Myocyte (in vitro differentiated cells): Measurements from ENCODE around the gene DOCK1. TPM values are rescaled to one million over a fixed set of nuclear protein-coding genes. Genes with fewer than 3 reads are reported as not detected.
"Not testable (repeated sequence)": the region's sequence is repeated elsewhere in the genome, so short reads cannot be mapped to it uniquely, and the experiment has no call there.

Experiments
- DNase-seq: peaks from one replicate; pipeline ENCODE4 v3.0.0-alpha.2; 2012; ENCODE audit warnings: low read depth
- total RNA-seq: library from RNA; depleted of rRNA; stranded (reverse); fragments of >200 nt; gene quantifications from 2 replicates; pipeline ENCODE4 v1.2.3, GENCODE V29; 2014

Gene DOCK1
- total RNA-seq, 1 donor from 2014 or later: 35.1 TPM

- no peak for DNase-seq
These were observed 397.9 kb downstream of the DOCK1 start for GRCh38 chr10:127303105-127303504.

GRCh38 chr10:127303746-127304145 is 398.5 kb downstream of the DOCK1 start:
- DNase-seq: no peak

DNA sequence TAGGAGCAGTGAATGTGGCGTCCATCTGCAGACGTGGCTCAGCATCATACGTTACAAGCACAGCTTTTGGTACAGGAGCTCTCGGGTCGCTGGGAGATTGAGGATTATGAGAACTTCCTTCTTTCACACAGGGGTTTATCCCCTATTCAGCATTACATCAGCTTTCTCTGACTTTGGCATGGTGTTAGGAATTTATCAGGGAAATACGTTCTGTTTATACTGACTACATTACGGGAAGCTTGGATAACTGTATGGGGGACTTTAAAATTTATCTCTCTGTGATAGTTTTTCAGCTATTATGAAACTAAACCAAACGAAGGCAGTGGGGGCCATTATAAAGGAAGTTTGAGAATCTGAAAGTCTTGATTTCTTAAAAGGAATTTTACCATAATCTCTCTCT is 401.3 kb downstream of the DOCK1 start:
- DNase-seq: no peak

GRCh38 chr10:127307338-127307737 is 402.1 kb downstream of the DOCK1 start:
- DNase-seq: no peak

DNA sequence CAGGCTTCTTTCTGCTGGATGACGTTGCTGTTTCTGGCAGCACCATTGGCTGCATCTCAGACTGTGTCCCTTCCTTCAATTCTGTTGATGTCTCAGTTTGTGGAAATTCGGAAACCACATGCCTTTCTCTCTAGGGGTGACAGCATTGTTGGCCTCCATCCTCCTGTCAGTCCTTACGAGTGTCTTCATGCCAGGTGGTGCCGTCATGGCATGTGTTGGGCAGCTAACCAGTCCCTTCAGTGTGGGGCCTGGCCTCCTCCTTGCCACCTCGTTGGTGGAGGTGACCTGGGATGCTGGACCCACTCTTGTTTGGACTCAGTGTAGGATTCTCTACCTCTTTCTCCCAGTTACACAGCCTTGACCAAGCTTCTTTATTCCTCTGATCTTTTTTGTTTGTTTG is 402.8 kb downstream of the DOCK1 start:
- DNase-seq: no peak

- DNase-seq: not testable (repeated sequence)
These were observed 404.4 kb downstream of the DOCK1 start for GRCh38 chr10:127309619-127310018.

DNA sequence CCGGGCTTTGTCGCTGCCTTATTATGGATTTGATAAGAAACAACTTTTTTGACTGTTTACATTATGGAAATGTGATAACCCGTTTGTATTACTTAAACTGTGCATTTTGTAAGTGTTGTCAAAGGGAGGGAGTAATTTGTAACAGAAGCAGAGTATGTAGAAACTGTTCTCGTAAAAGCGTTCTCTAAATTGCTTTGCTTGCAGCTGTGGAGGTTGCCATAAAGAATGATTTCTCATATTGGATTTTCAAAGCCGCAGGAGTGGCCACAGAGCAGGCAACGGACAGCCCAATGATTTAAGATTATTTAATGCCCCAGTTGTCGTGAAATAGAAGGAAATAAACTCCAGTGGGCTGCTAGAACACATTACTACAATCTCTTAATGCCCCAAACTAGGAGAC is 405.2 kb downstream of the DOCK1 start:
- DNase-seq: no peak

DNA sequence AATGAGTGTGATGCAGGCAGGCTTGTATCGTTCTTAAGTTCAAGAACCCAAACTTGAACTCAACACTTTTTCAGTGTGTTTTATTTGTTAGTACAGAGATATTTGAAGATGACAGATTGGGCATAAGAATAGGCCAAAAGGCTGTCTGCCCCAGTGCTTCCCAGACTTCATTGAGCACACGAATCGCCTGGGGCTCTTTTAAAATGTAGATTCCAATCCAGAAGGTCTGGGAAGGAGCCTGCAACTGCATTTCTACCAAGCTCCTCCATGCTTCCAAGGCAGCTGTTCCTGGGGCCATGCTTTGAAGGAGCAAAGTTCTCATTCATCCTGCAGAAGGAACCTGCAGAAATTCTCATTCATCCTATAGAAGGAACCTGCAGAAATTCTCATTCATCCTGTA is 405.7 kb downstream of the DOCK1 start:
- DNase-seq: no peak

DNA sequence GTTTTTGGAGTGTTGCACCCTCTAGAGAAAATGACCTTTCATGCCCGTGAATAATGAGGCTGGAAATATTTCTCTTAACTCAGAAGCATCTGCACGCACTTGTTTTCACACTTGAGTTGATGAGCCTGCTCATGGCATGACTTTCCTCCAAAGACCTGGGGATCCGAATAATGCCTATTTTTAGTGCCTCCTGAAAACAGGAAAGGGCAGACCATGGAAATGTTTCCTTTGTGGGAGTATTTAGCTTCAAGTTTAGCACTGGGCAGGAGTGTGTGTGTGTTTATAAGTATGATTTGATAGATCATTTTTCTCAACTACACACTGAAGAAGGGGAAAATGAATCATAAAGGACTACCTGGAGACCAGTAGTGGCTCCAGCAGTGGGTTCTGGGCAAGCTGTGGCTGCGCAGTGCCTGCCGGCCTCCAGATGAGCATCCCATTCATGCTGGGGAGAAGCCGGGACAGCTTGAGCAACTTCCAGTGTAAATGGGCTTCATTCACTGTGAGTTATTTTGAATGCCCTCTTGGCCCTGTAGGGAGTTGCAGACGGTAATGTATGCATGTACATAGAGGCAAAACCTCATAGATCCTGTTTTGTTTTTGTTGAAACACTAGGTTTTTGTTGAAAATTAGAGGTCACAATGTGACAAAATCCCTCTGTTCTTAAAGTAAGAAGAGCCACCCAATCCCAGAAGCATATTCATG is 408.9 kb downstream of the DOCK1 start:
- no peak for DNase-seq

- peak; percentile 13 for DNase-seq
These were observed 409.6 kb downstream of the DOCK1 start for GRCh38 chr10:127314797-127315196.

- no peak for DNase-seq
These were observed 410.7 kb downstream of the DOCK1 start for GRCh38 chr10:127315888-127316287.

GRCh38 chr10:127318396-127318795 is 413.2 kb downstream of the DOCK1 start:
- DNase-seq: no peak

GRCh38 chr10:127319271-127319670 is 414.0 kb downstream of the DOCK1 start:
- no peak for DNase-seq

- no peak for DNase-seq
These were observed 414.5 kb downstream of the DOCK1 start for GRCh38 chr10:127319691-127320090.

DNA sequence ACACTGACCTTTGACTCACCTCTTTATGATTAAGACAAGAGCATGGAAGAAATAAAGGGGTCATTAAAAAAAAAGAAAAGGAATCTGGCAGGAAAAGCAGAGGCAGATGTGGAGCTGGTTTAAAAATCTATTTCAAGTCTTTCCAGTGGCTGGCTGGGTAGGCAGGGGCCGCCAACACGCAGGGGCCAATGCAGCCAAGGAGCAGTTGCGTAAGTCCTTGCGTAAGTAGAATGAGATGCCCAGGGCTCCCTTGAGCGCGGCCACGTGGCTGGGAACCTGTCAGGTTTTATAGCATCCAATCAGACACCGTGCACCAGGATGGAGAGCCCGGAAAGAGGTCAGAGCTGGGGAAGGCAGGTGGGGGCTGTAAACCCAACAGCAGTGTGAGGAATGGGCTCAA is 414.9 kb downstream of the DOCK1 start:
- DNase-seq: no peak

- DNase-seq: no peak
These were observed 417.1 kb downstream of the DOCK1 start for GRCh38 chr10:127322286-127322685.

- no peak for DNase-seq
These were observed 420.3 kb downstream of the DOCK1 start for GRCh38 chr10:127325506-127325905.

DNA sequence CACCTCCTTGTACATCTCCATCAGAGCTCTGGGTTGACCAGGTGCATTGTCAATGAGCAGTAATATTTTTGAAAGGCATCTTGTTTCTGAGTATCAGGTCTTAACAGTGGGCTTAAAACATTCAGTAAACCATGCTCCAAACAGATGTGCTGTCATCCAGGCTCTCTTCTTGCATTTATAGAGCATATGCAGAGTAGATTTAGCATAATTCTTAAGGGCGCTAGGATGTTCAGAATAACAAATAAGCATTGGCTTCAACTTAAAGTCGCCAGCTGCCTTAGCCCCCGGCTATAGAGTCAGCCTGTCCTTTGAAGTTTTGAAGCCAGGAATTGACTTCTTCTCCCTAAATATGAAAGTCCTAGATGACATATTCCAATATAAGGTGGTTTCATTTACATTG is 421.7 kb downstream of the DOCK1 start:
- DNase-seq: no peak

- no peak for DNase-seq
These were observed 426.5 kb downstream of the DOCK1 start for GRCh38 chr10:127331696-127332095.

DNA sequence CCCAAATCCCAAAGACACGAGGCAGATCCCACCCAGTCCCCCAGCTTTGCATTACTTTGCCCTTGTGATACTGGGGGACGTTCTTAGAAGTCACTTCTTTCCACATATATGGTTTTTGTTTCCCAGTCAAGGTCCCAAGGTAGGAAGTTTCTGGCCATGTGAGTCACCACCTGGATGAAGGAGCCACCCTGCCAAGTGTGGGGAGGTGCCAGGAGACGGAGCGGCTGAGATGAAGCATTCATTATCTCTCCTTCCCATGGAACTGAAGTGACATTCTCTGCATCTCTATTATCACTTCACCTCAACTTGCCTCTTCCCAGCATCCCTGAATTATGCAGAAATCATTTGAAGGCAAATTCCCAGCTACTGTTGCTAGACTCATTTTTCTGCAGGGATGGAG is 427.4 kb downstream of the DOCK1 start:
- no peak for DNase-seq

DNA sequence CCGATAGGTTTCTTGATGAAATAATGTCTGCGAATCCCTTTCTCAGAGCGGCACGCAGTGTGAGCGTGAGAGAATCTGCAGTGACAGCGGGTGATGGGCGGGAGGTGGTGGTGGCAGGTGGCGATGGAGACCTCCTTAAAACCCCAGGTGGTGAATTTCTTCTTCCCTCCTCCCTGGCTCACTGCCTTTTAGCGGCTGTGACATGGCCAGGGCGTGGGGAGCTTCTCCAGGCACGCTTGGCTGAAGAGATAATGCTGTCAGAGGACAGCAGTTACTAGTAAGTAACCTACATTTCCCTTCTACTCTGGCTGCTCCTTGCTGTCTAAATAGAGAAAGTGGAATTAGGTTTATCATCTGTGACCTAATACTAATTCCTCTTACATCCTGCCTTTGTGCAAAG is 432.6 kb downstream of the DOCK1 start:
- DNase-seq: no peak

DNA sequence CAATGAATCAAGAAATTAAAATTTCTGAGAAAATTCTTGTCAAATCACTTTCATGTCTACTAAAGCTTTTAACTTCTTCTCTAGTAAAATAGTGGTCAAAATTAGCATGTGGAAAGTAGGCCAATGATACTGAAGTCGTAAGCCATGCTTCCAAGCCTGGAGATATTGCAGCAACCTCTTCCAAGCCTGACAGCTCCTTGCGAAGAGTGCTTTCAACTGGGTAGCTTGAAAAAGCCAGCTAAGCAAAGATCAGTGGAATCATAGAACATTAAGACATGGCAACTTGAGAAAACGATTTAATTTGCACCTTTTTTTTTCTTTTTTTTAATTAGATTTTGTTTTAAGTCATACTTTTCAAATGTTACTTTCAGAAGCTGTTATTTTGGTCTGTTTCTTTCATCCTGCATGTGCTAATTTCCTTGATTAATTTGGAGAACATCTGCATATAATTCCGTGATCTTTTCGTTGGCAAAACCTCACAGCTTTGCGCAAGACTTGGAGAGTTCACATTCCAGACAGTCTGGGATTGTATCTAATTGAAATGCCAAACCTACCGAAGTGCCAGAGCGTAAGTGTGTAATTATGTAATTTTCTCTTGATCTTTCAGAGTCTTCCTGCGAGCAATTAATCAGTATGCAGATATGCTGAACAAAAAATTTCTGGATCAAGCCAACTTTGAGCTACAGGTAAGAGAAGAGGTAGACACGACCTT is 433.3 kb downstream of the DOCK1 start:
- no peak for DNase-seq

DNA sequence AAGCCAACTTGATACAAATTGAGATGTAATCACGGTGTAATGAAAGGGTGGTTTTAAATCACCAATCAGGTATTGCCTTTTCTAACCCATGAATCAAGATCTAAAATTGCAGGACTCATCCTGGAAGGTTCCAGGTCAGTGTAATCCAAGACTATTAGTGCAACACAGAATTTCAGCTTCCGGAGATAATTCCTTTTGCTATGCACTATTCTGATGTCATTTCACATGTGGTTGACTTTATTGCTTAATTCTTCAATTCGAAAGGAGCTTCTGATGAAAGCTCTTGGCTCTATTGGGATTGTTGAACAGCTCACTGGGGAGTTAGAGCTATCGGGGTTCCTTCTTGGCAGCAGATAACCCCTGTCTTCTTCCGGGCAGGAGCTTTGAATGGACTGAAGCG is 438.6 kb downstream of the DOCK1 start:
- no peak for DNase-seq
